Ectodermal cell (in vitro differentiated cells): ENCODE measurements around the gene SERBP1.

Experiments used
- H3K27ac ChIP-seq: 2 replicates; pipeline ENCODE4 v1.7.0; 2013; ENCODE audit warnings: mild to moderate bottlenecking, low read depth, low read length; ENCODE audit not compliant: insufficient read depth, poor library complexity, severe bottlenecking
- H3K27me3 ChIP-seq: 2 replicates; pipeline ENCODE4 v1.7.0; 2013; ENCODE audit warnings: mild to moderate bottlenecking, low read length; ENCODE audit not compliant: insufficient read depth, control insufficient read depth, poor library complexity, severe bottlenecking
- H3K36me3 ChIP-seq: one replicate; pipeline ENCODE4 v1.7.0; 2013; ENCODE audit warnings: low read length; ENCODE audit not compliant: control insufficient read depth, insufficient read depth
- H3K4me1 ChIP-seq: one replicate; pipeline ENCODE4 v1.7.0; 2013; ENCODE audit warnings: low read length; ENCODE audit not compliant: control insufficient read depth, insufficient read depth
- H3K4me3 ChIP-seq: 2 replicates; pipeline ENCODE4 v1.7.0; 2013; ENCODE audit warnings: low read depth, low read length, control low read depth; ENCODE audit not compliant: insufficient read depth
- H3K9me3 ChIP-seq: 2 replicates; pipeline ENCODE4 v1.7.0; 2013; ENCODE audit warnings: mild to moderate bottlenecking, low read length, moderate library complexity; ENCODE audit not compliant: control insufficient read depth
- WGBS, 2 experiments: methylation state at CpG; one replicate each; pipeline ENCODE4 v1.1.7; 2013; ENCODE audit warnings: missing lambda C conversion rate in 2 of 2; 5-methylcytosine and 5-hydroxymethylcytosine counted together

The SERBP1 gene

GRCh38 chr1:67390041-67390887 is 39.9 kb downstream of the SERBP1 start:
- Histone ChIP-seq H3K9me3 (no peaks in the 10 kb centered on the region), H3K27me3 (no peaks in the 10 kb centered on the region), H3K27ac (no peak overlapping the region), H3K36me3 (no peaks in the 10 kb centered on the region), H3K4me1 (no peaks in the 10 kb centered on the region), H3K4me3 (no peak overlapping the region)
- WGBS, 2 experiments = 62 to 63% methylated on average over 3 of the region's 3 CpGs

GRCh38 chr1:67383999-67384638 is 46.1 kb downstream of the SERBP1 start:
- no peaks in the 10 kb centered on the region for H3K27me3 ChIP-seq
- H3K4me3 ChIP-seq = no peak overlapping the region
- no peaks in the 10 kb centered on the region for H3K36me3 ChIP-seq
- 92 to 93% methylated on average over 1 of the region's 2 CpGs for WGBS, 2 experiments
- no peaks in the 10 kb centered on the region for H3K4me1 ChIP-seq
- no peaks in the 10 kb centered on the region for H3K9me3 ChIP-seq
- no peak overlapping the region for H3K27ac ChIP-seq

GRCh38 chr1:67382292-67382691 is 47.9 kb downstream of the SERBP1 start:
- H3K4me1 ChIP-seq = no peaks in the 10 kb centered on the region
- H3K36me3 ChIP-seq = no peaks in the 10 kb centered on the region
- no peak overlapping the region for H3K27ac ChIP-seq
- 93 to 95% methylated on average over 1 of the region's 1 CpG for WGBS, 2 experiments
- H3K27me3 ChIP-seq = no peaks in the 10 kb centered on the region
- no peaks in the 10 kb centered on the region for H3K9me3 ChIP-seq
- H3K4me3 ChIP-seq = no peak overlapping the region

- Histone ChIP-seq H3K4me3 (no peak overlapping the region), H3K27ac (no peak overlapping the region), H3K4me1 (no peaks in the 10 kb centered on the region), H3K36me3 (no peaks in the 10 kb centered on the region), H3K9me3 (no peaks in the 10 kb centered on the region), H3K27me3 (no peaks in the 10 kb centered on the region)
- 92% methylated on average over 4 of the region's 4 CpGs for WGBS, 2 experiments
Observed at GRCh38 chr1:67381154-67381553, 49.0 kb downstream of the SERBP1 start.

GRCh38 chr1:67377253-67377652 is 52.9 kb downstream of the SERBP1 start:
- no peaks in the 10 kb centered on the region for H3K27me3 ChIP-seq
- no peak overlapping the region for H3K4me3 ChIP-seq
- 73 to 88% methylated on average over 1 of the region's 1 CpG for WGBS, 2 experiments
- H3K36me3 ChIP-seq = no peaks in the 10 kb centered on the region
- no peak overlapping the region for H3K27ac ChIP-seq
- H3K9me3 ChIP-seq = no peaks in the 10 kb centered on the region
- H3K4me1 ChIP-seq = no peaks in the 10 kb centered on the region

GRCh38 chr1:67376381-67376780 is 53.8 kb downstream of the SERBP1 start:
- 74 to 79% methylated on average over 2 of the region's 3 CpGs for WGBS, 2 experiments
- Histone ChIP-seq H3K9me3 (no peaks in the 10 kb centered on the region), H3K4me1 (no peaks in the 10 kb centered on the region), H3K4me3 (no peak overlapping the region), H3K27me3 (no peaks in the 10 kb centered on the region), H3K27ac (no peak overlapping the region), H3K36me3 (no peaks in the 10 kb centered on the region)

- no peaks in the 10 kb centered on the region for H3K27me3 ChIP-seq
- H3K36me3 ChIP-seq = no peaks in the 10 kb centered on the region
- no peak overlapping the region for H3K27ac ChIP-seq
- H3K4me1 ChIP-seq = no peaks in the 10 kb centered on the region
- H3K9me3 ChIP-seq = no peaks in the 10 kb centered on the region
- no peak overlapping the region for H3K4me3 ChIP-seq
Observed at GRCh38 chr1:67372898-67373297, 57.3 kb downstream of the SERBP1 start.

- WGBS, 2 experiments = 81 to 85% methylated on average over 3 of the region's 3 CpGs
- Histone ChIP-seq H3K4me1 (no peaks in the 10 kb centered on the region), H3K4me3 (no peak overlapping the region), H3K36me3 (no peaks in the 10 kb centered on the region), H3K27me3 (no peaks in the 10 kb centered on the region), H3K27ac (no peak overlapping the region), H3K9me3 (no peaks in the 10 kb centered on the region)
Observed at GRCh38 chr1:67372136-67372535, 58.1 kb downstream of the SERBP1 start.

- Histone ChIP-seq H3K4me1 (no peaks in the 10 kb centered on the region), H3K9me3 (no peaks in the 10 kb centered on the region), H3K27me3 (no peaks in the 10 kb centered on the region), H3K27ac (no peak overlapping the region), H3K4me3 (no peak overlapping the region), H3K36me3 (no peaks in the 10 kb centered on the region)
- WGBS, 2 experiments = 81 to 83% methylated on average over 5 of the region's 5 CpGs
Observed at GRCh38 chr1:67371681-67372080, 58.5 kb downstream of the SERBP1 start.

- H3K4me3 ChIP-seq = no peak overlapping the region
- WGBS, 2 experiments = 93 to 95% methylated on average over 2 of the region's 2 CpGs
- H3K9me3 ChIP-seq = no peaks in the 10 kb centered on the region
- no peaks in the 10 kb centered on the region for H3K36me3 ChIP-seq
- H3K27me3 ChIP-seq = no peaks in the 10 kb centered on the region
- no peaks in the 10 kb centered on the region for H3K4me1 ChIP-seq
- H3K27ac ChIP-seq = no peak overlapping the region
Observed at GRCh38 chr1:67371043-67371442, 59.2 kb downstream of the SERBP1 start.
